GM11168 (cell line): Measurements from ENCODE around the gene TMEM161B.
"Not testable (repeated sequence)": the region's sequence is repeated elsewhere in the genome, so short reads cannot be mapped to it uniquely, and the experiment has no call there.

Experiments used
- in situ Hi-C: fragments of 300-500 bp; cut with MboI; formaldehyde crosslinking; loops from one replicate; pipeline ENCODE4 v1.12.0; 2022; ENCODE audit warnings: low sequenced_read_pairs; ENCODE audit not compliant: unreplicated experiment

TMEM161B gene

GRCh38 chr5:88250010-88250409 is 18.6 kb downstream of the TMEM161B start:
- in situ Hi-C loops, result no loop called here

- in situ Hi-C loops, result no loop called here
Observed at GRCh38 chr5:88248743-88249540, 19.7 kb downstream of the TMEM161B start.

- in situ Hi-C loops, result no loop called here
Observed at GRCh38 chr5:88248094-88248493, 20.6 kb downstream of the TMEM161B start.

- in situ Hi-C loops, result no loop called here
Observed at GRCh38 chr5:88245893-88246244, 22.8 kb downstream of the TMEM161B start.

- in situ Hi-C loops, result no loop called here
Observed at GRCh38 chr5:88245241-88245892, 23.3 kb downstream of the TMEM161B start.

GRCh38 chr5:88244686-88245085 is 24.0 kb downstream of the TMEM161B start:
- in situ Hi-C loops, result no loop called here

- in situ Hi-C loops, result not testable (repeated sequence)
Observed at GRCh38 chr5:88243493-88243892, 25.2 kb downstream of the TMEM161B start.

GRCh38 chr5:88238732-88239131 is 29.9 kb downstream of the TMEM161B start:
- in situ Hi-C loops, result no loop called here

- in situ Hi-C loops, result no loop called here
Observed at GRCh38 chr5:88236866-88237642, 31.6 kb downstream of the TMEM161B start.

GRCh38 chr5:88235828-88236227 is 32.8 kb downstream of the TMEM161B start:
- in situ Hi-C loops, result no loop called here

- in situ Hi-C loops, result no loop called here
Observed at GRCh38 chr5:88235346-88235745, 33.3 kb downstream of the TMEM161B start.

- in situ Hi-C loops, result no loop called here
Observed at GRCh38 chr5:88230546-88231066, 38.0 kb downstream of the TMEM161B start.

GRCh38 chr5:88226881-88227450 is 41.7 kb downstream of the TMEM161B start:
- in situ Hi-C loops, result no loop called here

GRCh38 chr5:88214655-88215054 is 54.0 kb downstream of the TMEM161B start:
- in situ Hi-C loops, result no loop called here

- in situ Hi-C loops, result no loop called here
Observed at GRCh38 chr5:88207575-88207974, 61.1 kb downstream of the TMEM161B start.

- in situ Hi-C loops, result no loop called here
Observed at GRCh38 chr5:88203981-88204750, 64.5 kb downstream of the TMEM161B start.

GRCh38 chr5:88195636-88196035 is 73.0 kb downstream of the TMEM161B start:
- in situ Hi-C loops, result no loop called here

- in situ Hi-C loops, result no loop called here
Observed at GRCh38 chr5:88193896-88194295, 74.7 kb downstream of the TMEM161B start.

- in situ Hi-C loops, result no loop called here
Observed at GRCh38 chr5:88190106-88190834, 78.4 kb downstream of the TMEM161B start.
